HL-60 (cell line): Measurements from ENCODE around the gene ZFP64.

Experiments used
- DNase-seq, 2 experiments: peaks; one replicate each; pipeline ENCODE4 v3.0.0-alpha.2; 2010 to 2020; ENCODE audit warnings: low read depth in 1 of 2, low spot score in 1 of 2
- H3K27ac ChIP-seq: fragments of 250-450 bp; sonication (Bioruptor Pico); replicated peaks from 2 replicates; pipeline ENCODE4 v1.5.1; 2020; ENCODE audit warnings: mild to moderate bottlenecking, moderate library complexity
- H3K27me3 ChIP-seq: fragments of 250-450 bp; sonication (Bioruptor Pico); 2 replicates; pipeline ENCODE4 v1.5.1; 2021; ENCODE audit warnings: mild to moderate bottlenecking, moderate library complexity; ENCODE audit not compliant: insufficient read depth, poor library complexity, severe bottlenecking
- H3K4me3 ChIP-seq: replicated peaks from 2 replicates; pipeline ENCODE4 v1.5.1; 2011; ENCODE audit warnings: mild to moderate bottlenecking, control low read depth, low read length; ENCODE audit not compliant: insufficient read depth
- CTCF ChIP-seq: IDR thresholded peaks from one replicate; pipeline ENCODE4 v1.5.1; 2011; ENCODE audit warnings: low read length, control low read depth, inconsistent platforms; ENCODE audit not compliant: insufficient read depth
- GABPA ChIP-seq: IDR thresholded peaks from 2 replicates; pipeline ENCODE4 v1.6.1; 2012; ENCODE audit warnings: low read depth
- POLR2AphosphoS5 ChIP-seq: IDR thresholded peaks from 2 replicates; pipeline ENCODE4 v1.6.1; 2012; ENCODE audit warnings: low read depth
- REST ChIP-seq: IDR thresholded peaks from 2 replicates; pipeline ENCODE4 v1.6.1; 2012; ENCODE audit warnings: low read depth; ENCODE audit not compliant: insufficient replicate concordance
- SPI1 ChIP-seq: IDR thresholded peaks from 2 replicates; pipeline ENCODE4 v1.6.1; 2012; ENCODE audit warnings: low read depth, mild to moderate bottlenecking, borderline replicate concordance

The ZFP64 gene

GRCh38 chr20:52152416-52152815 lies 39.2 kb downstream of the ZFP64 start:
- TF ChIP-seq REST (no peak), SPI1 (no peak), GABPA (no peak), CTCF (no peak), POLR2AphosphoS5 (no peak)
- Histone ChIP-seq H3K27ac (no peak overlapping the region), H3K4me3 (no peak overlapping the region), H3K27me3 (no peaks in the 10 kb centered on the region)
- no peak for DNase-seq

GRCh38 chr20:52150440-52151258 lies 40.9 kb downstream of the ZFP64 start:
- no peak for TF ChIP-seq GABPA
- TF ChIP-seq CTCF: peak; percentile 35
- Histone ChIP-seq H3K27me3 (no peaks in the 10 kb centered on the region), H3K27ac (no peak overlapping the region), H3K4me3 (no peak overlapping the region)
- DNase-seq: peak in 1 of 2 experiments; percentile 22

GRCh38 chr20:52145587-52145986 lies 46.0 kb downstream of the ZFP64 start:
- no peak for DNase-seq
- Histone ChIP-seq H3K4me3 (no peak overlapping the region), H3K27ac (no peak overlapping the region), H3K27me3 (no peaks in the 10 kb centered on the region)
- TF ChIP-seq POLR2AphosphoS5: no peak
- TF ChIP-seq CTCF: no peak
- no peak for TF ChIP-seq REST
- TF ChIP-seq GABPA: no peak
- TF ChIP-seq SPI1: no peak

- H3K4me3 ChIP-seq: no peak overlapping the region
- no peak overlapping the region for H3K27ac ChIP-seq
- DNase-seq: no peak
- no peaks in the 10 kb centered on the region for H3K27me3 ChIP-seq
- TF ChIP-seq GABPA (no peak), CTCF (no peak), POLR2AphosphoS5 (no peak), SPI1 (no peak), REST (no peak)
These were observed 48.3 kb downstream of the ZFP64 start for GRCh38 chr20:52143277-52143676.
